ENCODE measurements around the gene ZNF219.

The ZNF219 gene

GRCh38 chr14:21066882-21067502, 31.5 kb downstream of the ZNF219 start:
- DNase-seq, result no peak

GRCh38 chr14:21063479-21063878, 35.0 kb downstream of the ZNF219 start:
- no peak for DNase-seq

GRCh38 chr14:21061347-21061668, 37.1 kb downstream of the ZNF219 start:
- no peak for DNase-seq

- no peak for DNase-seq
These were observed 37.7 kb downstream of the ZNF219 start for GRCh38 chr14:21060614-21061346.

- DNase-seq, result no peak
These were observed 38.4 kb downstream of the ZNF219 start for GRCh38 chr14:21059842-21060613.

DNA sequence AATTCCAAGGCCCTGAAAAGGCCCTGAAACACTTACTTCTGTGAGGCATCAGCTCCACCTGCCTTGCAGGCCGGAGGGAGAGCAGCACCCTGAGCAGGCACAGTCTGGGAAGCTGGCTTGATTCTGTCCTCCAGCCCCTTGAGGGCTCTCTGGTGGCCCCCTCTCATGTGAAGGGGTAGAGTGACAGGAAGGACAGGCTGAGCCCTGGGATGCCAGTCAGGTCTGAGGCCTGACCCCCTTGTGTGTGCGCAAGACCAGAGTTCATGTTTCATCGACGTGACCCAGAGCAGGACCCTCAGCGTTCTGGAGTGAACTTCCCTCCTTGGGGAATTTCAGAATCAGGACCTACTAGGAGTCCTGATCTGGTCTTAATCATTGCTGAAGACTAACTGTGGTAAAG, 39.6 kb downstream of the ZNF219 start:
- no peak for DNase-seq

- DNase-seq, result no peak
These were observed 40.4 kb downstream of the ZNF219 start, which contains the start of gene RNASE8 for GRCh38 chr14:21057803-21058675. RNASE8 (plus strand) TSS chr14:21057822; CDS start chr14:21057893, 71 bp downstream.

DNA sequence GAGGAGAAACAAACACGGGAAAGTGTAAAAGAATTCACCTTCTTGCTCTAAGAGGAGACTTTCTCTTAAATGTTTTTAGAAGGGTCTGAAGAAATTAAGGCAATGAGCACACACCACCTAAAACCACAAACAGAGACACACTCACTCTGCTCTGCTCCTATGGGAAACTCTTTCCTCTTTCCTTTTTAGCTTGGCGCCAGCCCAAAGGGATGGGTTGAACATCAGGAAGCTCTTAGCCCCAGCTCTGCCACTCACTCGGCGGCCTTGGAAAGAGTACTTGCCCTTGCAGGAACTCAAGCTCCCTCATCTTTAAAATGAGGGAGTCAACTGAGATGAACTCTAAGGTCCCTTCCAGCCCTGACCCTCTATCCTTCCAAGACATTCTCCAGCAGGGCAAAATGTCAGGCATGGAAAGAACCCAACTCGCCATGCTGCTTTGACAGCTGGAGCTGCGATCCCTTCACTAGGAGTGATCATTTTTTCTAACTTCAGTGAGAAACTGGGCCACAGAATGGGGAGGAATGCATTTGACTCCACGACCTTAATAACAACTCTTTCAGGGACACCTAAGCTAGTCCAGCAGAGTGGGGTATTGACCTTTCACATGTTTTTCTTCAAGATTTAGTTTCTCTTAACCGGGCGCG, 41.8 kb downstream of the ZNF219 start:
- DNase-seq, result no peak

- no peak for DNase-seq
These were observed 42.9 kb downstream of the ZNF219 start for GRCh38 chr14:21055432-21056117.

- DNase-seq, result no peak
These were observed 43.7 kb downstream of the ZNF219 start for GRCh38 chr14:21054768-21055145.

DNA sequence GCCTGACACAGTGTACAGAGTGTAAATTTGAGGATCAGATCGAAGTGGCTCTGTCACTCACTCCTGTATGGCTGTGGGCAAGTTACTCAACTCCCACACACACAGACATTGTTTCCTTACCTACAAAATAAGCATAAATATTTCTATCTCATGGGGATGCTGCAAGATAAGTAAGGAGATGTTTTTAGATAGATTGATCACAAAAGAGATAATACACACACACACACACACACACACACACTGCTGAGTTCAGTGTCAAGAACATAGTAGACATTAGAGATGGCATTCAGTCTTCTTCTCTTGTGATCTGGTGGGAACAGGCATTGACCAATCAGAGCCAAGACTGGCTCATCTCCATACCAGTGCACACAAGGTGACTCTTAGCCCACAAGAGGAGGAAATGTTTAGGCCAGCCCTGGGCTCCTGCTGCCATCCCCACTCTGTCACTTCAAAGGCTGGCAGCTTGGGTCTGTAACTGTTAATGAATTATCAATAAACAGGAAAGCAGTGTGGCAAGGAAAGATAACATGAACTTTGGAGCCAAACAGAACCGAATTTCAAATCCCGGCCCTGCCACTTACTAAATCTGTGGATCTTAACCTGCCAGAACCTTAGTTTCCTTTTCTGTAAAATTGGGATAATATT, 44.2 kb downstream of the ZNF219 start:
- no peak for DNase-seq

- no peak for DNase-seq
These were observed 45.0 kb downstream of the ZNF219 start for GRCh38 chr14:21053184-21054122.

DNA sequence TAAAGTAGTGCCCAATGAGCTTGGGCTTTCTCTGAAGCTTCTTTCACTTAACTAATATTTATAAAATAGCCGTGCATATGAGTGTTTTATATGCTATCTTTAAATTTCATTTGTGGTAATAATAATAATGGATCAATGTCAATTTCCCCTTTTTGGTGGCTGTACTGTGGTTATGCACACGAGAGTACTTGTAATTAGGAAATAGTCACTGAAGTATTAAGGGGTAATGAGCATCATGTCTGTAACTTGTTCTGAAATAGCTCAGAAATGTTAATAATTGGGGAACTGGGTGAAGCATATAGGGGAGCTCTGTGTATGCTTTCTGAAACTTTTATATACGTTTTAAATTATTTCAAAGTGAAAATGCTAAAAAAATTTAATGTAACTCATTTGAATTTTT, 47.9 kb downstream of the ZNF219 start:
- no peak for DNase-seq

- DNase-seq, result no peak
These were observed 49.2 kb downstream of the ZNF219 start for GRCh38 chr14:21049271-21049673.

GRCh38 chr14:21048638-21049037, 49.8 kb downstream of the ZNF219 start:
- no peak for DNase-seq

GRCh38 chr14:21047378-21047781, 51.1 kb downstream of the ZNF219 start:
- DNase-seq, result no peak

DNA sequence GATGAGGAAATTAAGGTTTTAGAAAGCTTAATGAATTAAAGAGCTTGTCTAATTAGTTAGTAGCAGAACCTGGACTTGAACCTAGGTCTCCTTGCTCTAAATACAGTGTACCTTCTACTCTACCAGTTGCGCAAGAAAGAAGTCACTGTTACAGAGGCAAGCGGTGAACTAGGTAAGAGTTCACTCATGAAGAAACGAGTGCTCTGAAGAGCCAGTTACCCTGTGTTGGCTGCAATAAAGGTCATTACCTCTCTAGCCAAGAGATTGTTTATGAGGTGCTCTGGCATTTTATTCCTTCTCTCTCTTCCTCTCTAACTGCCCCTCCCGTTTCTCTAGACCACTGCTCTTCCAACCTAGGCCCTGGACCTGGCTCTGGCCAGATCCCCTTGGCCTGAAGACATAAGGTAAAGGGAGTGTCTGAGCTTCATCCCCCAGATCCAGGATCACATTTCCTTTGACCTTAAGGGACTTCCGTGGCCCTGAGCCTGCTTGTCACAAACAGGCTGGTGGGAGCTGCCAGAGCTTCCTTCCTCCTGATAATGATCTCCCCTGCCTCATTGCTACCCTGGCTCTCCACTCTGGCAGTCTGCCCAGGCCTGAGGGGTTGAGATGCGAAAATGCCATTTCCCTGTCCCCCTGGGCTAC, 54.4 kb downstream of the ZNF219 start:
- DNase-seq, result no peak

DNA sequence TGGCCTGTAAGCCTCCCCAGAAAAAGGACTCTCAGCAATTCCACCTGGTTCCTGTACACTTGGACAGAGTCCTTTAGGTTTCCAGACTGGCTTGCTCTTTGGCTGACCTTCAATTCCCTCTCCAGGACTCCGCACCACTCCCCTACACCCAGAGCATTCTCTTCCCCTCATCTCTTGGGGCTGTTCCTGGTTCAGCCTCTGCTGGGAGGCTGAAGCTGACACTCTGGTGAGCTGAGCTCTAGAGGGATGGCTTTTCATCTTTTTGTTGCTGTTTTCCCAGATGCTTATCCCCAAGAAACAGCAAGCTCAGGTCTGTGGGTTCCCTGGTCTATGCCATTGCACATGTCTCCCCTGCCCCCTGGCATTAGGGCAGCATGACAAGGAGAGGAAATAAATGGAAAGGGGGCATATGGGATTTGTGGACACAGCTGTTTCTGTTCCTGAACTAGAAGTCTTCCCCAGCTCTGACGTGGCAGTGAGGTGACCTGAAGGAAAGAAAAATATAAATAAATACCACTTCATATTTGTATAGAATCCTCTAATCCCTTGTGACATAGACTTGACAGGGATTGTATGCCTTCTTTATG, 55.0 kb downstream of the ZNF219 start:
- no peak for DNase-seq

DNA sequence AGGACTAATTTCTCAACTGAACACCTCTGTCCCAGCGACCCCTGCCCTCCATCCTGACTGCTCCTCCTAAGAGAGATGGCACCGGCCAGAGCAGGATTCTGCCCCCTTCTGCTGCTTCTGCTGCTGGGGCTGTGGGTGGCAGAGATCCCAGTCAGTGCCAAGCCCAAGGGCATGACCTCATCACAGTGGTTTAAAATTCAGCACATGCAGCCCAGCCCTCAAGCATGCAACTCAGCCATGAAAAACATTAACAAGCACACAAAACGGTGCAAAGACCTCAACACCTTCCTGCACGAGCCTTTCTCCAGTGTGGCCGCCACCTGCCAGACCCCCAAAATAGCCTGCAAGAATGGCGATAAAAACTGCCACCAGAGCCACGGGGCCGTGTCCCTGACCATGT, 55.5 kb downstream of the ZNF219 start:
- no peak for DNase-seq
